ENCODE results near the gene PLXNA1.

The PLXNA1 gene

DNA sequence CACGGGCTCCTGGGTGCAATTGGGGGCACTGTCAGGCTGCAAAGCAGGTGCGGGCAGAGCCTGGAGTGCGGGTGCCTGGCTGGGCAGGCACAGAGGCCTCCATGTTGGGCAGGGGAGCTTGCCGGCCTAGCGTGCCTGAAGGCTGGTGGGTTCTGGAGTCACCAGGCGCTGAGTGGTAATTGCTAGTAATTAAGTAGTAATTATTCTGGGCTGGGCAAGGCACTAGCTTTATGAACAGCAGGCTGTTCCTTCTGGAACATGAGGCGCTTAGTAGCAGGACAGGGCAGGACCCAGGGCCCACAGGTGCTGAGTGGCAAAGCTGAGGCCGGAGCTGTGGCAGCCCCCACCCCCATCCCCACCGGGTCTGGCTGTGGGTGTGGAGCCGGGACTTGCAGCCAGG, 25.3 kb downstream of the PLXNA1 start:
- TF ChIP-seq ZFX (IDR thresholded peaks at IDR 0.05; ENCODE audit: borderline replicate concordance): no peak
- TF ChIP-seq, protein P1, sequence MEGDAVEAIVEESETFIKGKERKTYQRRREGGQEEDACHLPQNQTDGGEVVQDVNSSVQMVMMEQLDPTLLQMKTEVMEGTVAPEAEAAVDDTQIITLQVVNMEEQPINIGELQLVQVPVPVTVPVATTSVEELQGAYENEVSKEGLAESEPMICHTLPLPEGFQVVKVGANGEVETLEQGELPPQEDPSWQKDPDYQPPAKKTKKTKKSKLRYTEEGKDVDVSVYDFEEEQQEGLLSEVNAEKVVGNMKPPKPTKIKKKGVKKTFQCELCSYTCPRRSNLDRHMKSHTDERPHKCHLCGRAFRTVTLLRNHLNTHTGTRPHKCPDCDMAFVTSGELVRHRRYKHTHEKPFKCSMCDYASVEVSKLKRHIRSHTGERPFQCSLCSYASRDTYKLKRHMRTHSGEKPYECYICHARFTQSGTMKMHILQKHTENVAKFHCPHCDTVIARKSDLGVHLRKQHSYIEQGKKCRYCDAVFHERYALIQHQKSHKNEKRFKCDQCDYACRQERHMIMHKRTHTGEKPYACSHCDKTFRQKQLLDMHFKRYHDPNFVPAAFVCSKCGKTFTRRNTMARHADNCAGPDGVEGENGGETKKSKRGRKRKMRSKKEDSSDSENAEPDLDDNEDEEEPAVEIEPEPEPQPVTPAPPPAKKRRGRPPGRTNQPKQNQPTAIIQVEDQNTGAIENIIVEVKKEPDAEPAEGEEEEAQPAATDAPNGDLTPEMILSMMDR (IDR thresholded peaks at IDR 0.05): no peak

DNA sequence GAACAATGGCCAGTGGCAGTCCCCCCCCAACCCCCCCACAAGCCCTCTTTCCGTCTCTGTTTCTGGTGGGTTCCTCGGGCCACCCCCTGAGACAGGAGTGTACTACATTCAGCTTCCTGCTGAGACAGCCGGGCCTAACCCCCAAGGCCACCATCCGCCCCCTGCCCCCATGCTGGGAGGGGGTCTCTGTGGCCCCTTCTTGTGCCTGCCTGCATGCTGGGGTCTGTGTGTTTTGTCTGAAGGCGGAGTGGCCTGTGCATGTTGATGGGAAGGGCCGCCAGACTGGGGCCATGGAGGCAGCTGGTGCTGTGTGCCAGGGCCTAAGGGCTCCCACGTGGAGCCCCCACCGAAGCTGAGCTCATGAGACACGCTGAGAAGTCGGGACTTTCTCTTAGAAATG, 26.6 kb downstream of the PLXNA1 start:
- TF ChIP-seq, protein P1 (IDR thresholded peaks at IDR 0.05): no peak
- TF ChIP-seq ZFX (IDR thresholded peaks at IDR 0.05; ENCODE audit: borderline replicate concordance): no peak
- no peak overlapping the region for H3K27ac ChIP-seq

More for the DNA sequence above, 25.3 kb downstream of the PLXNA1 start:
- H3K27ac ChIP-seq: no peak overlapping the region

DNA sequence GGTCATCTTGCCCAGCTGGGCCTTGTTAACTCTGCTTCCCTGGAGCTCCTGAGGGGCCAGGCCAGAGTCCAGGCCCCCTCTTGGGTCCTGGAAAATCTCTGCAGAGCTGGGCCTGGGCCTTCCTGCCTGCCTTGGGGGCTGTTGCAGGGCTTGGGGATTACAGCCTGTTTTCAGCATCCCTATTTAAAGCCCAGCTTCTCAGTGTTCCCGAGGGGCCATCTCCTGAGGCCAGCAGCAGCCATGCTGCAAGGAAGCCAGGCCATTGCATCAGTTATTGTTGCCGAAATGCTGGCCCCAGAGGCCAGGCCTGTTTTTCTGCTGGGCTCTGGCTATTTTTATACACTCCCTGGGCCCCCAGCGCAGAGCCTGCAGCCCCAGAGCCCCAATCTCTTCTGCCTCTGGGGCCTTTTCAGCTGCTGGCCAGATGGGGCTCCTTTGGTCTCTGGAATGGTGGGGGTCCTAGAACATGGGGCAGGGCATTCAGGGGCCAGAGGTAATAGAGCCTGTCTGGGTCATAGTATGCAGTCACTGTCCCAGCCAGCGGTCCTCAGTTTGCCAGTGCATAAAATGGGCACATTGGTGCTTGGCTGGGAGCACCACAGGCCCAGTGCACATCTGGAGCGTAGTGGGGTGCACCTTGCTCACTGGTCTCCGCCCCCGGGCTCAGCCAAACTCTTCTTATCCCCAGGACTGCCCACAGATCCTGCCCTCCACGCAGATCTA, 28.5 kb downstream of the PLXNA1 start:
- no peak for TF ChIP-seq ZFX (IDR thresholded peaks at IDR 0.05; ENCODE audit: borderline replicate concordance)
- TF ChIP-seq, protein P1 (IDR thresholded peaks at IDR 0.05): no peak
- no peak overlapping the region for H3K27ac ChIP-seq

DNA sequence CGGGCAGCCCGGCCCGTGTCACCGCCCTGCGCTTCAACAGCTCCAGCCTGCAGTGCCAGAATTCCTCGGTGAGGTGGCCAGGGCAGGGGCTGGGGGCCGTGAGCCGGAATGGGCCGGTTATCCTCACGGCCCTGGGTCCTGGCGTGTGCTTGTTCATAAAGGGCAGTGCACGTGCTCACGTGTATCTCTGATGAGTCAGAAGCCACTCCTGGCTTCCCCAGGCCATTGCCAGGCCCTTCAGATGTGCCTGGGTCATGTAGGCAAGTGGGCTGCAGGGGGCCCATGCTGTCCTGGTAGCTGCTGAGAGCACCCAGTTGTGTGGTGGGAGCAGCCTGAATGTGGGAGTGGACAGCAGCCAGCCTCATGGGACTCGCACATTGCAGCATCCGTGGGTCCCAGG, 29.2 kb downstream of the PLXNA1 start:
- no peak overlapping the region for H3K27ac ChIP-seq
- TF ChIP-seq ZFX (IDR thresholded peaks at IDR 0.05; ENCODE audit: borderline replicate concordance): no peak
- TF ChIP-seq, protein P1 (IDR thresholded peaks at IDR 0.05): no peak

DNA sequence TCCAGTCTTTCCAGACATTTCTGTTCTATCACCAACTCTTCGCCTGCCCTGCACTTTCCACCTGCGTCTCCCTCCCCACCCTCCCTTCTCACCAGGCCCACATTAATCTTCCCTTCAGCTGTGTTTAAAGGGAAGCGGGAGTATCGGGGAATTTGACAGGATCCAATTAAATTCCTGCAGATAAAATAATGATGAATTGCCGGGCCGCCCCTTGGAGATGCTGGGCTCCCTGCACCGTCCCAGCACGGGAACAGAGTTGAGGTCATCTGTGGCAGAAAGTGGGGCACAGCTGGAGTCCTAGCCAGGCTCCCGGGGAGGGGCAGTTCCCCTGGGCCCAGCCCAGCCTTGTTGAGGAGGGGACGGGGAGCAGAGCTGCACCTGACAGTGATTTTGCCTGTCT, 30.3 kb downstream of the PLXNA1 start:
- H3K27ac ChIP-seq: no peak overlapping the region
- TF ChIP-seq, protein P1 (IDR thresholded peaks at IDR 0.05): no peak
- no peak for TF ChIP-seq ZFX (IDR thresholded peaks at IDR 0.05; ENCODE audit: borderline replicate concordance)

DNA sequence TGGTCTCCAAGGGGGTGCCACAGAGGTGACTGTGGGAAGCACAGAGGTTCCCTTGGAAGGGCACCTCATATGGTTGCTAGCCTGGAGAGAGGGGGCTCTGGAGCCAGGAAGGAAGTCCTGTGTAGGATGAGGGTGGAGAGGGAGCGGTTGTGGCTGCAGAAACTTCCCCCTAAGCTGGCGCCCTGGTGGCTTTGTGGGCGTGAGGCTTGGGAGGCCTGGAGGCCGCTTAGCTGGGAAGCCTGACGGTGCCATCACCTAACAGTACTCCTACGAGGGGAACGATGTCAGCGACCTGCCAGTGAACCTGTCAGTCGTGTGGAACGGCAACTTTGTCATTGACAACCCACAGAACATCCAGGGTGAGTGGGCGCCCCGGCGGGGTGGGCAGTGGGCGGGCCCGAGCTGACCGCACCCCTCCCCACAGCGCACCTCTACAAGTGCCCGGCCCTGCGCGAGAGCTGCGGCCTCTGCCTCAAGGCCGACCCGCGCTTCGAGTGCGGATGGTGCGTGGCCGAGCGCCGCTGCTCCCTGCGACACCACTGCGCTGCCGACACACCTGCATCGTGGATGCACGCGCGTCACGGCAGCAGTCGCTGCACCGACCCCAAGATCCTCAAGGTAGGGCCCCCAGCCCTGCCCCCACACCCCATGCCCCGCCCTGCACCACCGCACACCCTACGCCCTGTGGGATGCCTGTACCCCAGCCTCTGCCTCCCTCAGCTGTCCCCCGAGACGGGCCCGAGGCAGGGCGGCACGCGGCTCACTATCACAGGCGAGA, 31.0 kb downstream of the PLXNA1 start:
- TF ChIP-seq ZFX (IDR thresholded peaks at IDR 0.05; ENCODE audit: borderline replicate concordance): no peak
- TF ChIP-seq, protein P1 (IDR thresholded peaks at IDR 0.05): no peak
- no peak overlapping the region for H3K27ac ChIP-seq

Measured in 22Rv1 (cell line).